GM18873 (cell line): ENCODE measurements around the gene LRP2.
"Not testable (repeated sequence)": the region's sequence is repeated elsewhere in the genome, so short reads cannot be mapped to it uniquely, and the experiment has no call there.

Experiments used
- ATAC-seq: cut with Tn5 transposase; IDR thresholded peaks from one replicate; pipeline ENCODE4 v1.9.1; 2021; ENCODE audit warnings: mild to moderate bottlenecking, moderate library complexity, moderate number of reproducible peaks; ENCODE audit not compliant: unreplicated experiment, low FRiP score

The LRP2 gene

DNA sequence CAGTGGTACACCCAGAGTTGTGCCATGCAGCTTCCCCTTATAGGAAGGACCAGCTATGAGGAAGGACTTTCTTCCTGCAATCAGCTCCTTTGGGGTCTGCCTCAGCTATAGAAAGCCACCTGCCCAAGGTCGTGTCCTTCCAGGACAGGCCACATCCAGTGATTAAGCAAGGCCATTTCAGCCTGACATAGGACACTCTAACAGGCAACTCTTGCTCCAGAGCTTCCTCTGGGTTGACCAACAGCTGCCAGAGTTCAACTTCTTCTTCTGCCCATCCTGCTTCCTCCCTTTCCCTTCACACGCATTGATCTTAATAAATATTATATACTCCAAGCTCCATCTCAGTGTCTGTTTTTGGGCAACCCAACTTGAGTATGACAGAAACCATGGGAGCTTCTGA, 12.8 kb downstream of the LRP2 start:
- ATAC-seq: no peak

DNA sequence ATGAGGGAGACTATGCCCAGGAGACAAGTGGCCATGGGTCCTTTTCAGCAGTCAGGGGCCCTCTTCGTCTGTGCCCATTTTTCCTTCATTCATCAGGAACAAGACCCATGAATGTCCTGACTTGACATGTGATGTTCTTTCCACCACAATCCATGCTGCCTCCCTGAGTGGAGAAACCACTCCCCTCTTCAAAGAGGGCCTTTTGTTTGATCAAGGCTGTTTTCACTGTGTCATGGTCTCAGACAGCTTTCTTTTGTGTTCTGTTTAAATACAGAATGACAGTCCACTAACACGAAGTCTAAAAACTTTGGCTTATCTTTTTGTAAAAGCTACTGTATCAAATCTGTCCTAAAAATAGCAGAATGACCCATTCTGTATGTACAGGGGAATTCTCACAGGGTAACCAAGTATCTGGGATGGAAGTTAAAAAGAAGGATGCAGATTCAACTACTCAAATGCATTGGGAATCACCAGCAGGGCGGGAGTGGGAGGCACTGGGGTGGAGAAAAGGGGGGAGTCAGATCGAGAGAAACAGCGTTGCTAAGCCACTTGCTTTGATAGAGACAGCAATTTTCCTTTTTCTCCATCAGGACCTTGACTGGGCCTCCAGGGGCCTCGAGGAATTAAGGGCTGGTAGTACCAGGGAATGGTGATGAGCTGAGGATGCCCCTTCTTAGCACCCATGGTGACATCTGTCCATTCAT, 13.9 kb downstream of the LRP2 start:
- no peak for ATAC-seq

DNA sequence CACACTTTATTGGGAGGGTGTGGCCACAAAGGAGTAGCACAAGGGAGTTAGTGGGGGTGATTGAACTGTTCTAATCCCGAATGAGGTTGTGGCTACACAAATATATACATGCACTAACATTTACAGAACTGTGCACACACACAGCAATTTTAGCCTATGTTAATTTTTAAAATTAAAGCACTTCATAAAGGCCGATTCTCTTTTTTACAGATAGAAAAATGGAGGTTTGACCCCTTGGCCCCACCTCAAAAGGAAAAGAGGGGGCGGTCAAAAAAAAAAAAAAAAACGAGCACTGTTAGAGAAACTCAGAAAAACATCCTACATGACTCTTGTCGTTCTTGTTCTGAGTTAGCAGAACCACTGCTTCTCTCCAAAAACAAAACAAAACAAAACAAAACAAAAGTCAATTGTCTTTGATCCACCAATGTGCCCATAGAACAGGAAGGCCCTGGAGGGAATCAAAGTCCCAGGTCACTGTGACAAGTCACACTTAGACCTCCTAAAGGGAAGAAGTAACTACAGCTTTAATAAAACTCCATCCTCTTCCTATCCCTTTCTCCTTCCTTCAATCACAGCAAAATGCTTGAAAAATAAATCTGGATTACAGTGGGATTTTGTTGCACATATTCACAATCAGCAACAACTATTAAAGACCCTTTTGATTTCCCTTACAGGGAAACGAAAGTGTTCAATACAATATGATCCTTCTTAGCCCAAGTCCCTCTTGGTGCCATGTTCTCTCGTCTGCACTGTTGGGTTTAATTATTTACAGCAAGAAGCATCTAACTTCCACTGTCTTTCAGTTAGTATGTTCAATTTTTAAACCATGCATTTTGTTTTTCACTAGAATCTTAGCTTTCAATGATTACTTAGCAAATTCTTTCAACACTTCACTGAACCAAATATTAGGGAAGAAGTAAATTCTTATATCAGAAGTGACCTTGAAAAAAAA, 16.6 kb downstream of the LRP2 start:
- no peak for ATAC-seq

DNA sequence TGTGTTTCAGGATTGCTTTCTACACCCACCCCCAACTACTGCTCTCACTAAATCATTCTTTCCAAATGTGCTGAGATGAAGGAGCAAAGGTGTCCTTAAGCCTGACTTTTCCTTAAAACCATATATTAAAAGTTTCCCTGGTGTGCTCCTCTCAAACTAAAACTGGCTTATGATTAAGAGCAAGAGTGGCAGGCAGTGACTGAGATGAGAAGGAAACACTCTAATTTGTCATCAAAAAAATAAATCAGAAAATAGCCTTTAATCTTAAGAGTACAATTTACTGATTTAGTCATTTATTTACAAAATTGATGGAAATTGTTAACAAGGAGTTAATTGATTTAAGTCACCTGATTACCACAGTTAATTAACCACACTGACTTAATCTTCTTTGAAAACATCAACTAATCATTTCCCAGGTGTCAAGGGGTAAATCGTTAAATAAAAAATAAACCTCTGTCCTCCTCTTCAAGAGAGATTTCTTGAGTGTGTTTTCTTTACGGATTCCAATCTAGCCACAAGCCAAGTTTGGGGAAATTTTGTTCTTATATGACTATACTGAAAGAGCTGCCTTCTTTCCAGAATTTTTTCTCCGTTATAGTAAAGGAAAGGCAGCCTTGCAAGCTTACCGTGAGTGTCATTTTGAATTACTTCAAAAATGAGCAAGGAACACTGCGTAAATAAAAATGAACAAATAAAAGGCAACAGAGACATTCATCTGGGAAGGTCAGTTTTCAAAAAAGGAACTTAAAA, 17.4 kb downstream of the LRP2 start:
- no peak for ATAC-seq

DNA sequence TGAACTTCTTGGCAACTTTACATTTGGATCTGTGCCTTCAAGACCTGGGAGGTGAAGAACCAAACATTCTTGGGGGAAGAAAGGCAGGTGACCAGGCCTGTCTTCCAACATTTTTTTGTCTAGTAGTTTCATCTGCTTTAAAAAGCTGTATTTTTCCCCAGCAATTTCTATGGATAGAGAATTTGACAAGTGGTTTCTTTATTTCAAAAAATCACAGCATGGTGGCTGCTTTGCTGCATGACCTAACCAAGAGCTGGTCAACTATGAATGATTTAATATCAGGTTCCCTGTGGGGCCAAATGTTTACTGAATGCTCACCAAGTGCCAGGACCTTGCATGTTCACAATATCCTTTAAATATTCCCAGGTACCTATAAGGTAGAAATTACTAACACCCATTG, 19.1 kb downstream of the LRP2 start:
- no peak for ATAC-seq

DNA sequence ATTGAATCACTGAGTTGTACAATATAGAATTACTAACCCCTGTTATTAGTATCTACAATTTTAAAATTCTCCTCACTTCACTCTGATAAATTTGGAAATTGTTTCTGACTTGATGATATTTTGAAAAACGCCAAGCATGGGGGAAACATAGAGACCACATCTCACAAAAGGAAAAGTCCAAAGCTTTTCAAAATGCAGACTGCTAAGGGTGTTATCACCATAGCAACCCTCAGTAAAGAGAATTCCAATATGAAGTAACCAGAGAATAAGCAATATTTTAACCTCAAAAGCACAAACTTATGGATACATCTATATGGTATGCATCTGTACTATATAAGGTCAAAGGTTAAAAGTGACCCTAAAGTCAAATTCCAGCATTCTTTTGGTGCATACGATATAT, 22.7 kb downstream of the LRP2 start:
- no peak for ATAC-seq

DNA sequence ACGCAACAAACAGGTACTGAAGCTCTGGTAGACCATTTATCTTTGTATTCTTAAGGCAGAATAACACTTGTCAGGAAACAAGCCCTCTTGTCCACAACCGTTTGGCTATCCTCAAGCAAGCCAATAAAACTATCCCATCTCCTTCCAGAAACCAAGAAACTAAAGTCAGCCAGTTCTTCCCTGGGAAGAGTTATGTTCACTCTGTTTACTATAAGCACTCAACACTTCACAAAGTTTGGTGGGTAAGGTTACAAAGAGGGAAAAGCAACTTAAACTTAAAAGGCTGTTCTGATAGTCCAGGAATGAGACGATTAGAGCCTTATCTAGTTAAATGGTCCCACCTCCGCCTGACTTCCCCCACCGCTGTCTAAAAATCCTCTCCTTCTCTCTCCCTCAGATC, 25.6 kb downstream of the LRP2 start:
- ATAC-seq: no peak

DNA sequence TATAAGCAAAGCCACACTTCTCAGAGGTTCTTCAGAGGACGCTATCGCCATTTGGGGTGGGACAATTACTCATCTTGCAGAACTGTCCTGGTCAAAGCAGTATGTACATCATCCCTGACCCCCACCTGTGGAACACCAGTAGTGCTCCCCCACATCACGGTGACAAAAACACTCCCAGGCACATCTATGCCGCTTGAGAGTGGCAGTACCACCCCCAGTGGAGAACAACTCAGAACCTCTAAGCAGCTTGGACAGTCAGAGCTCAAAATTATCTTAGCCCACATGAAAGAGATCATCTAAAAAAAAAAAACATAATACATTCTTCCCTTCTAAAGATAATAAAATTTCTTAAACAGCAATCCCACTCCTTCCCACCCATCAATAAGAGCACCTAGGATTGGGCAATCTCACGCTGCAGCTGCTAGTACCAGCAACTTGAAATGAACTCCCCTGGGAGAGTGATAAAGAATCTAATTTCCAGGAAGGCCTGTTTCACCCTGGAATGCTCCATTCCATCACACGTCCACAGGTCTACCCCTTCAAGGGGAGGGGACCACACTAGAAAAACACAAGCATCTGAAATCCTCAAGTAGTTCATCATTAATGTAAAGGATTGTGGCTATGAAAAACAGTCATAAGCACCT, 31.7 kb downstream of the LRP2 start:
- ATAC-seq: no peak

DNA sequence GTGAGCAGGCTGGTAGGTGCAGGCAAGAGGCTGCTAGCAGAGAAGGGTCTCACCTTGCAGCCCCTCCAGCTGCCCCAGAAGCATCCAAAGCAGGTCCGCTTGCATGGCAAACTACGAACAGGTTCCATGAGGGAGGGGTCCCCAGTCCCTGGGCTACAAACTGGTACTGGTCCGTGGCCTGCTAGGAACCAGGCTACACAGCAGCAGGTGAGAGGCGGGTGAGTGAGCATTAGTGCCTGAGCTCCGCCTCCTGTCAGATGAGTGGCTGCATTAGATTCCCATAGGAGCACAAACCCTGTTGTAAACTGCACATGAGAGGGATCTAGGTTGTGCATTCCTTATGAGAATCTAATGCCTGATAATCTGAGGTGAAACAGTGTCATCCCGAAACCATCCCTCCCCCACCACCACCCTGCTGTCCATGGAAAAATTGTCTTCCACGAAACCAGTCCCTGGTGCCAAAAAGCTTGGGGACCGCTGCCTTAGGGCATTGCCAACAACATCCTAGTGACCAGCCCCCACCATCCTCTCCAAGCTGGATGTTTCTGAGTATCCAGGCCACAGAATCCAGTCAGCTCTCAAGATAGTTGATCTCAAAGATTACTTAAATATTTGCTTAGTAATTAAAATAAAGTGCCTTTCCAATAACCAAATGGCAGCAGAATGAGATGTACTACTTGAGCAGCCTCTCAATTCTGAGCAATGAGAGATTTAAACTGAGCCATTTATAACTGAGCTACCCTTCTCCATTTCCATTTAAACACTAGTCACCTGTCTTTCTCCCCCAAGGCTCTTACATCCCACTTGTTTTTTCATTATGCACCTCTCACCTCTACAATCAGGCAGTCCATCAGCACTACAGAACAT, 32.4 kb downstream of the LRP2 start:
- ATAC-seq: no peak

DNA sequence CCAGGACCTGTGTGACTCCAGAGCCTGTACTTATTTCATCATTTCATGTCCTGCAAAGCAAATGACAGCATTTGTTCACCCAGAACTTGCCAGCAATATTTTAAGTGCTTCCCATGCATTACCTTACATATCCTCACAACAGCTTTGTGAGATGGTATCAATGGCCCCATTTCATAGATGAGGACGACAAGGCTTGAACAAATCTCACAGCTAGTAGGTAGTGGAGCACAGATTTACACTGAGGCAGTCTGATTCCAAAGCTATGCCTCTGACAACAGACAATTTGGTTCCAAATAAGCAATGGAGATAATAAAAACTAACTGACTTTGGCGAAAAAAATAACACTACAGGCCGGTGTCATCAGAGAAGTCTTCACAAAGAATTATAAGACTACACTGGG, 33.5 kb downstream of the LRP2 start:
- no peak for ATAC-seq

DNA sequence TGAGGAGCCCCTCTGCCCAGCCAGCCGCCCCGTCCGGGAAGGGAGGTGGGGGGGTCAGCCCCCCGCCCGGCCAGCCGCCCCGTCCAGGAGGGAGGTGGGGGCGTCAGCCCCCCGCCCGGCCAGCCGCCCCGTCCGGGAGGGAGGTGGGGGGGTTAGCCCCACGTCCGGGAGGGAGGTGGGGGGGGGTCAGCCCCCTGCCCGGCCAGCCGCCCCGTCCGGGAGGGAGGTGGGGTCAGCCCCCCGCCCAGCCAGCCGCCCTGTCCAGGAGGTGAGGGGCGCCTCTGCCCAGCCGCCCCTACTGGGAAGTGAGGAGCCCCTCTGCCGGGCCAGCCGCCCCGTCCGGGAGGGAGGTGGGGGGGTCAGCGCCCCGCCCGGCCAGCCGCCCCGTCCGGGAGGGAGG, 34.5 kb downstream of the LRP2 start:
- not testable (repeated sequence) for ATAC-seq

DNA sequence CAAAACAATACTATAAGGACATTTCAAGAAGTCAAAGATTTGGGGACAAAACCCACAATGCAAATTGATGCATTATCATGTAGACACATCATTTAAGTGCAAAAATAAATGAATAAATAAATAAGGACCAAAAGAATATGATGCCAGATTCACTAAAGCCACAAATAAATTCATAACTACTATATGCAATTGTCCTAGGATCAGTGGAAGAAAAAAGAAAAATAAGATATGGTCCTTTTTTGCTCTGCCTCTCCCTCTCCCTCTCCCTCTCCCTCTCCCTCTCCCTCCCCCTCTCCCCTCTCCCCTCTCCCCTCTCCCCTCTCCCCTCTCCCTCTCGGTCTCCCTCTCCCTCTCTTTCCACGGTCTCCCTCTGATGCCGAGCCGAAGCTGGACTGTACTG, 36.4 kb downstream of the LRP2 start:
- not testable (repeated sequence) for ATAC-seq

DNA sequence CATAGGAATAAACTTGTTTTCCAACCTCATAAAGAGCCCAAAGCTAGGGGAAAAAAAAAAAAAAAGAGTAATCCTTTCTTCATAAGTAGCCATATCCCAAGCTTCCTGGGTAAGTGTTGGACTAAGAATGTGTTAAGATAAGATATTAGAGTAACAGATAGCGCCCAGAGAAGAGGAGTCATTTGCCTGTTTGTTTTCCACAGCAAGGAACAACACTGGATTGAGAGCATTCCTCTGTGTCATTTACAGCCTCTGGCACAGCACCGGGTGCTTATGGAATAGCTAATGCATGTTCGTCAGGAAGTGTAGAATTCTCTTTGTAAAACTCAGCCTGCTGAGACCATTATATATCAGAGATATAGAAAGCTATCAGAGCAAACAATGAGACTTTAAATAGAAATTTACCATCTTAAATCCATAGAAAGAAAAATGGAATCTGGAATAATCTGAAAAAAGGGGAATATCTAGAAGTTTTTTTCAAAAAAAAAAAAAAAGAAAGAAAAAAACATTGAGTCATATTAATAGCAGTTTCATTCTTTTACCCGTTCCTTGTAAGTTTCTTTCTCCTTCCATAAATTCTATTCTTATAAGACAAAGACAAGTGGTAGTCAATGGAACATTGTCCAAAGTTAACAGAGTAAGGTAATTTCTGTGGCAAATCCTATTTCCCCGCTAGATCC, 37.6 kb downstream of the LRP2 start:
- ATAC-seq: no peak

DNA sequence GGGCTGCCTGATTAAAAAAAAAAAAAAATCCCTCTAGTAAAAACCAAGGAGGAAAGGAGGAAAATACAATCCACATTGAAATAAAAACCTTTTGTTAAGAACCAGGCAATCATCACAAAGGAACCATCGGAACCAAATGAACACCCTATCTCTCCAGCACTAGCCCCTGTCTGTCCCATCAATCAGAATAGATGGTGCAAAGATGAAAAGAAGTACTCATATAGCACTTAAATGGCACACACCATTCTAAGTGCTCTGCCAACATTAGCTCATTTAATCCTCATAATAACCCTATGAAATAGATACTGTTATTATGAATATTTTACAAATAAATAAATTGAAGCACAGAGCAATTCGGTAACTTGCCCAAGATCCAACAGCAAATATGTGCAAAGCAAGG, 38.5 kb downstream of the LRP2 start:
- ATAC-seq: no peak

DNA sequence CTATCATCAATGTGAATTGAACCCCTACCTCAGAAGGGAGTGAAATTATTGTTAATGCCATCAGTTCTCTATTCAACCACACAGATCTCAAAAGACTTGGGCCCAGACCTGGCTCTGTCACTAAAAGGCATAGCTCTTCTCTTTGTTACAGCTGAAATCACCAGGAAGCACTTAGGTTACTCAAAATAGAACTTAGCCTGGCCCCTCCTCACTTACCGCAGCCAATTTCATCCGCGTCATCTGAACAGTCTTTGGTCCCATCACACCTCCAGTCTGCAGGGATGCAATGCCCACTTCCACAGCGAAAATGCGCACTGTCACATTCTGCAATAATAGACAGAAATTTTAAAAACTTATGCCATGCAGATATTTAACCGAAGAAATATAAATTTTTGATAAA, 41.8 kb downstream of the LRP2 start:
- ATAC-seq: no peak

DNA sequence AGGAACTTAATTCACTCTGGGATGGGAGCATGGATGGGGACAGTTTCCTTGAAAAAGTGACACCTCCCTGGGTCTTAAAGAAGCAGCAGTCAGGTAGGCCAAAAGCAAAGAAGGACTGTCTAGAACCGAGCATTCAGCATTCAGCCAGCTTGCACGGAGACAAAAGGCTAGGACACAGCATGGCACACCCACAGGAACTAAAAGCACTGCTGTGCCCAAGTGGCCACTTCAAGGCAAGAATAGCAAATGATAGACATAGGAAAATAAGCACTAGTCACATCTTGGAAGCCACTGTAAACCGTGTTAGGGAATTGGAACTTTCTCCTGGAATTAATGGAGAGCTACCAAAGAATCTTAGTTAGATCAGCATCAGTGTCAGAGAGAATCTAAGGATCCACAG, 47.0 kb downstream of the LRP2 start:
- no peak for ATAC-seq

DNA sequence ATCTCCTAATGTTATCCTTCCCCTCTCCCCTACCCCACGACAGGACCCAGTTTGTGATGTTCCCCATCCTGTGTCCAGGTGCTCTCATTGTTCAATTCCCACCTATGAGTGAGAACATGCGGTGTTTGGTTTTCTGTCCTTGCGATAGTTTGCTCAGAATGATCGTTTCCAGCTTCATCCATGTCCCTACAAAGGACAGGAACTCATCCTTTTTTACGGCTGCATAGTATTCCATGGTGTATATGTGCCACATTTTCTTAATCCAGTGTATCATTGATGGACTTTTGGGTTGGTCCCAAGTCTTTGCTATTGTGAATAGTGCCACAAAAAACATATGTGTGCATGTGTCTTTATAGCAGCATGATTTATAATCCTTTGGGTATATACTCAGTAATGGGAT, 54.0 kb downstream of the LRP2 start:
- ATAC-seq: not testable (repeated sequence)

DNA sequence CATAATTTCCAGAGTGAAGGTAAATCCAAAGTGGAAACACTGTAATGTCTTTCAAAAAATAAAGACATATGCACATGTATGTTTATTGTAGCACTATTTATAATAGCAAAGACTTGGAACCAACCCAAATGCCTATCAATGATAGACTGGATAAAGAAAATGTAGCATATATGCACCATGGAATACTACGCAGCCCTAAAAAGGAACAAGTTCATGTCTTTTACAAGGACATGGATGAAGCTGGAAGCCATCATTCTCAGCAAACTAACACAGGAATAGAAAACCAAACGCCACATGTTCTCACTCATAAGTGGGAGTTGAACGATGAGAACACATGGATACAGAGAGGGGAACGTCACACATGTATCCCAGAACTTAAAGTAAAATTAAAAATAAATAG, 57.6 kb downstream of the LRP2 start:
- ATAC-seq: not testable (repeated sequence)
